K562 (cell line): ENCODE data around the gene KRTAP20-2. TPM values are rescaled to one million over a fixed set of nuclear protein-coding genes. Genes with fewer than 3 reads are reported as not detected.

ENCODE experiments used
- ATAC-seq: fragments of 200-7000 bp; cut with Tn5 transposase; 3 replicates; pipeline ENCODE4 v1.9.1; 2020; ENCODE audit warnings: moderate library complexity
- BruUV-seq: library from RNA; stranded (reverse); fragments of 400-500 nt; replicated peaks from 2 replicates; lab custom pipeline; 2021; lab: Mats Ljungman, UMichigan
- CTCF ChIA-PET: fragments of 300-600 bp; formaldehyde crosslinking; extraction: SDS; loops from one replicate; lab custom pipeline; 2021; ENCODE audit warnings: low intra/inter-chr PET ratio; lab: Yijun Ruan, JAX
- POLR2A ChIA-PET: fragments of 300-600, 350-650 bp; sonication (Branson Sonifier 250); formaldehyde crosslinking; extraction: SDS; loops from one replicate; lab custom pipeline; 2021; ENCODE audit warnings: antibody characterized with exemption, inconsistent platforms; lab: Yijun Ruan, JAX
- DNase-seq, 4 experiments: peaks; one replicate each; pipeline versions ENCODE4 v3.0.0 to v3.0.0-alpha.2; 2011 to 2018; ENCODE audit warnings: low spot score in 3 of 4, mixed read lengths in 3 of 4; ENCODE audit errors: extremely low read depth in 1 of 4
- FAIRE-seq: peaks from 2 replicates; lab custom pipeline; 2011; peaks lifted over from hg19 to GRCh38; lab: Jason Lieb, UNC
- H2AFZ ChIP-seq: 2 replicates; pipeline ENCODE4 v1.6.0; 2011; ENCODE audit warnings: low read depth, low read length, control low read depth, inconsistent platforms
- H3K27ac ChIP-seq: fragments of 200-600 bp; 3 replicates; pipeline ENCODE4 v1.8.0; 2011; ENCODE audit warnings: low read depth, mild to moderate bottlenecking, control low read depth, inconsistent platforms, low read length, moderate library complexity, mixed read lengths; ENCODE audit errors: extremely low read depth
- H3K27me3 ChIP-seq, 2 experiments: fragments of 300-600 bp in 1 of 2; 2 replicates in 1 of 2; 3 replicates in 1 of 2; pipeline versions ENCODE4 v1.6.0 to v1.8.0; 2011; ENCODE audit warnings: inconsistent platforms in 2 of 2, low read length in 2 of 2, mild to moderate bottlenecking in 1 of 2, mixed read lengths in 1 of 2, moderate library complexity in 1 of 2; ENCODE audit not compliant: control insufficient read depth in 2 of 2, insufficient read depth in 2 of 2
- H3K36me3 ChIP-seq: fragments of 300-600 bp; 3 replicates; pipeline ENCODE4 v1.8.0; 2011; ENCODE audit warnings: mild to moderate bottlenecking, low read length, inconsistent platforms; ENCODE audit not compliant: control insufficient read depth, insufficient read depth
- H3K4me1 ChIP-seq, 2 experiments: fragments of 200-600 bp in 1 of 2; replicated peaks in 1 of 2; 2 replicates in 1 of 2; 3 replicates in 1 of 2; pipeline versions ENCODE4 v1.5.1 to v1.8.0; 2011; ENCODE audit warnings: inconsistent platforms in 2 of 2, low read length in 2 of 2, mild to moderate bottlenecking in 1 of 2, mixed read lengths in 1 of 2, moderate library complexity in 1 of 2; ENCODE audit not compliant: control insufficient read depth in 2 of 2, insufficient read depth in 2 of 2
- H3K4me2 ChIP-seq: 2 replicates; pipeline ENCODE4 v1.6.1; 2011; ENCODE audit warnings: low read length, control low read depth, inconsistent platforms, mixed read lengths; ENCODE audit not compliant: insufficient read depth
- H3K4me3 ChIP-seq: fragments of 200-600 bp; sonication (generic), shearing (Covaris generic); 2 replicates; pipeline ENCODE4 v1.5.1; 2016; ENCODE audit warnings: control low read depth, inconsistent platforms
- H3K79me2 ChIP-seq: fragments of 200-600 bp; 3 replicates; pipeline ENCODE4 v1.8.0; 2011; ENCODE audit warnings: low read length, inconsistent platforms; ENCODE audit not compliant: control insufficient read depth, insufficient read depth
- H3K9ac ChIP-seq, 2 experiments: 2 replicates each; pipeline versions ENCODE4 v1.6.0 to v1.6.1; 2011; ENCODE audit warnings: low read depth in 2 of 2, low read length in 2 of 2, control low read depth in 1 of 2, inconsistent platforms in 1 of 2, mild to moderate bottlenecking in 1 of 2, mixed read lengths in 1 of 2; ENCODE audit not compliant: insufficient read depth in 1 of 2
- H3K9me1 ChIP-seq: one replicate; pipeline ENCODE4 v1.6.0; 2011; ENCODE audit warnings: inconsistent platforms, mild to moderate bottlenecking, low read length, moderate library complexity; ENCODE audit not compliant: control insufficient read depth, insufficient read depth
- H3K9me3 ChIP-seq: replicated peaks from 2 replicates; pipeline ENCODE4 v1.5.1; 2011; ENCODE audit warnings: low read depth, low read length, inconsistent platforms; ENCODE audit not compliant: control insufficient read depth, insufficient read depth
- H4K20me1 ChIP-seq: replicated peaks from 2 replicates; pipeline ENCODE4 v1.6.1; 2011; ENCODE audit warnings: low read length, inconsistent platforms, mixed read lengths; ENCODE audit not compliant: control insufficient read depth, insufficient read depth
- ETV6 ChIP-seq, 3 experiments: fragments of 150-350 bp in 1 of 3; sonication (generic) in 1 of 3; formaldehyde crosslinking in 1 of 3; IDR thresholded peaks; 2 replicates each; pipeline versions ENCODE4 v1.6.1 to v1.8.0; 2014 to 2022; ENCODE audit warnings: borderline replicate concordance in 2 of 3, low read depth in 2 of 3, antibody characterized with exemption in 1 of 3, low read length in 1 of 3, mild to moderate bottlenecking in 1 of 3, missing genetic modification reagents in 1 of 3
- JUND ChIP-seq, 2 experiments: IDR thresholded peaks; 2 replicates in 1 of 2; 3 replicates in 1 of 2; pipeline ENCODE4 v1.6.1; 2011; ENCODE audit warnings: borderline replicate concordance in 2 of 2, low read depth in 2 of 2, low read length in 2 of 2, improper control_type of control experiment in 1 of 2, missing biosample characterization in 1 of 2, missing genetic modification characterization in 1 of 2, missing genetic modification reagents in 1 of 2
- MEF2D ChIP-seq: conservative IDR thresholded peaks from 2 replicates; pipeline ENCODE4 v1.6.1; 2016; ENCODE audit warnings: low read depth, missing genetic modification characterization, missing compliant biosample characterization
- POLR2H ChIP-seq: IDR thresholded peaks from 2 replicates; pipeline ENCODE4 v1.6.1; 2016; ENCODE audit warnings: missing genetic modification characterization, low read depth, mild to moderate bottlenecking, control low read depth, missing compliant biosample characterization, moderate library complexity
- POLR3G ChIP-seq: IDR thresholded peaks from 2 replicates; pipeline ENCODE4 v1.6.1; 2011; ENCODE audit not compliant: insufficient read length, insufficient replicate concordance; ENCODE audit errors: extremely low read depth
- POU5F1 ChIP-seq: fragments of 150-350 bp; IDR thresholded peaks from 2 replicates; pipeline ENCODE4 v1.6.1; 2014; ENCODE audit warnings: borderline replicate concordance, low read length, low read depth, mild to moderate bottlenecking; ENCODE audit not compliant: partially characterized antibody
- PPARD ChIP-seq: fragments of 250-450 bp; sonication (Bioruptor Pico); IDR thresholded peaks from 2 replicates; pipeline ENCODE4 v1.8.0; 2022; ENCODE audit warnings: inconsistent platforms, mild to moderate bottlenecking, moderate library complexity
- RNF2 ChIP-seq: sonication (generic); IDR thresholded peaks from 2 replicates; pipeline ENCODE4 v1.6.1; 2016
- SIN3A ChIP-seq, 2 experiments: fragments of 150-350 bp in 1 of 2; IDR thresholded peaks; 2 replicates each; pipeline ENCODE4 v1.6.1; 2011 to 2016; ENCODE audit warnings: borderline replicate concordance in 2 of 2, low read depth in 2 of 2, low read length in 2 of 2, mild to moderate bottlenecking in 2 of 2, moderate library complexity in 2 of 2; ENCODE audit not compliant: control insufficient read depth in 1 of 2
- SMAD3 ChIP-seq: fragments of 450-650 bp; formaldehyde crosslinking; conservative IDR thresholded peaks from 2 replicates; pipeline ENCODE4 v1.4.0; 2020; ENCODE audit warnings: mild to moderate bottlenecking
- ZNF444 ChIP-seq: fragments of 250-450 bp; sonication (Bioruptor Pico); IDR thresholded peaks from 2 replicates; pipeline ENCODE4 v1.4.0; 2020; ENCODE audit warnings: mild to moderate bottlenecking, moderate library complexity
- WGBS: fragments of 100-300 bp; shearing (Covaris generic); methylation state at CpG from one replicate; pipeline ENCODE4 v1.1.6; 2016; ENCODE audit warnings: low coverage, mixed read lengths; ENCODE audit not compliant: insufficient coverage; ENCODE audit errors: missing lambda C conversion rate; 5-methylcytosine and 5-hydroxymethylcytosine counted together
- in situ Hi-C: fragments of 300-500 bp; cut with MboI; formaldehyde crosslinking; loops from 4 replicates; pipeline ENCODE4 v1.15.0; 2018; ENCODE audit warnings: inconsistent platforms, mixed read lengths
- intact Hi-C: fragments of 100-400 bp; cut with micrococcal nuclease; formaldehyde crosslinking; loops from 2 replicates; pipeline ENCODE4 v1.14.2; 2022
- polyA plus RNA-seq, 8 experiments: library from polyadenylated mRNA; depleted of rRNA in 4 of 8; stranded (reverse) in 5 of 8; unstranded in 3 of 8; fragments of >200 nt; fragmentation: Nextera tagmentation in 2 of 8; fragmentation: Illumina TruSeq in 1 of 8; extraction: Ambion mirVana in 2 of 8; extraction: Trizol in 1 of 8; gene quantifications; 2 replicates each; pipeline versions ENCODE4 v1.2.1 to v1.2.3, GENCODE V29; 2011 to 2014; ENCODE audit warnings: inconsistent platforms in 1 of 8, missing spikeins in 1 of 8
- total RNA-seq, 7 experiments: library from RNA; depleted of rRNA in 6 of 7; stranded (reverse); fragments of >200 nt in 6 of 7; fragmentation: Illumina TruSeq in 2 of 7; extraction: Trizol in 2 of 7; gene quantifications; 2 replicates each; pipeline versions ENCODE4 v1.2.1 to v1.2.3, GENCODE V29; 2011 to 2021; ENCODE audit warnings: low replicate concordance in 1 of 7
- TF ChIP-seq, protein P1 (sequence below): fragments of 250-450 bp; sonication (Bioruptor Pico); IDR thresholded peaks from 2 replicates; pipeline ENCODE4 v1.4.0; 2020
- TF ChIP-seq, protein P2 (sequence below): fragments of 450-650 bp; formaldehyde crosslinking; IDR thresholded peaks from 2 replicates; pipeline ENCODE4 v1.4.0; 2022; ENCODE audit warnings: mild to moderate bottlenecking, moderate library complexity
- TF ChIP-seq, protein P3 (sequence below): sonication (generic); formaldehyde crosslinking; IDR thresholded peaks from 2 replicates; pipeline ENCODE4 v1.8.0; 2022; ENCODE audit warnings: mild to moderate bottlenecking, missing genetic modification reagents
- TF ChIP-seq, protein P4 (sequence below): sonication (generic); formaldehyde crosslinking; IDR thresholded peaks from 2 replicates; pipeline ENCODE4 v1.8.1; 2022; ENCODE audit warnings: missing genetic modification reagents

KRTAP20-2 gene
- total and polyA plus RNA-seq, 9 of the 15 experiments (the other 6 are each of a cell fraction or from before 2014, with no cell fraction given), result not detected

DNA sequence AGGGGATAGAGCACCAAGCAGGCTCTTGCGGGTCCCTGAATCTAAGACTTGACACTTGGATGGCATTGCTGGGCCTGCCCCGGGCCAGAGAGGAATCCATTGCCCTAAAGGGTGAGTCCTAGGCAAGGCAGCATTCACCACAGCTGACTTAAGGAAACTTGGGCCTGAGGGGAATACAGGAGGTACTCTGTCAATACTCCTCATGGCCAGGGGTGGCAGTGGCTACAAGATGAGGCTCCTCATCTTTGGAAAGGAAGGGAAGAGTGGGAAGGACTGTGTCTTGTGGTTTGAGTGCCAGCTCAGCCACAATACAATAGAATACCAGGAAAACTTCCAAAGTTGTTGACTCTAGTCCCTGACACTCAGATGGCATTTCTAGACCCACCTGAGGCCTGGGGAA lies 29.0 kb upstream of the KRTAP20-2 start:
- BruUV-seq, result no TSS peak
- in situ Hi-C loops, result no loop called here

More for the DNA sequence above, 29.0 kb upstream of the KRTAP20-2 start:
- CTCF ChIA-PET, result no interaction called here
- POLR2A ChIA-PET, result no interaction called here
- no peaks in the 10 kb centered on the region for H3K27me3 ChIP-seq
- DNase-seq (no peak), FAIRE-seq (no peak), ATAC-seq (no peak)
- no peak overlapping the region for H3K4me3 ChIP-seq
- no peaks in the 10 kb centered on the region for H4K20me1 ChIP-seq
- no peak overlapping the region for H3K4me2 ChIP-seq
- no peaks in the 10 kb centered on the region for H3K36me3 ChIP-seq
- H3K9me3 ChIP-seq, result peaks cover 4% of the 10 kb centered on the region
- no peaks in the 10 kb centered on the region for H3K9me1 ChIP-seq
- intact Hi-C loops, result no loop called here
- no peaks in the 10 kb centered on the region for H3K79me2 ChIP-seq
- H3K4me1 ChIP-seq, result no peaks in the 10 kb centered on the region
- no peak overlapping the region for H3K9ac ChIP-seq
- no peak for TF ChIP-seq PPARD
- TF ChIP-seq ZNF444 (CRISPR knock-in tag), result no peak
- TF ChIP-seq MEF2D (tag), result no peak
- no peak for TF ChIP-seq POU5F1
- TF ChIP-seq SIN3A (IDR thresholded peaks at IDR 0.05; ENCODE audit: borderline replicate concordance in 2 of 2, control insufficient read depth in 1 of 2, low read depth in 2 of 2, low read length in 2 of 2), result no peak
- TF ChIP-seq JUND (IDR thresholded peaks at IDR 0.05; ENCODE audit: borderline replicate concordance, low read depth, low read length), result no peak
- no peak for TF ChIP-seq JUND (tag; IDR thresholded peaks at IDR 0.05; ENCODE audit: borderline replicate concordance, low read depth, low read length)
- no peak for TF ChIP-seq POLR3G
- TF ChIP-seq RNF2, result no peak
- no peak for TF ChIP-seq POLR2H
- TF ChIP-seq ETV6 (IDR thresholded peaks at IDR 0.05; ENCODE audit: borderline replicate concordance in 1 of 2, low read depth in 2 of 2, low read length in 1 of 2), result no peak
- no peak for TF ChIP-seq ETV6 (CRISPR knock-in tag; IDR thresholded peaks at IDR 0.05; ENCODE audit: borderline replicate concordance)
- TF ChIP-seq, protein P1, sequence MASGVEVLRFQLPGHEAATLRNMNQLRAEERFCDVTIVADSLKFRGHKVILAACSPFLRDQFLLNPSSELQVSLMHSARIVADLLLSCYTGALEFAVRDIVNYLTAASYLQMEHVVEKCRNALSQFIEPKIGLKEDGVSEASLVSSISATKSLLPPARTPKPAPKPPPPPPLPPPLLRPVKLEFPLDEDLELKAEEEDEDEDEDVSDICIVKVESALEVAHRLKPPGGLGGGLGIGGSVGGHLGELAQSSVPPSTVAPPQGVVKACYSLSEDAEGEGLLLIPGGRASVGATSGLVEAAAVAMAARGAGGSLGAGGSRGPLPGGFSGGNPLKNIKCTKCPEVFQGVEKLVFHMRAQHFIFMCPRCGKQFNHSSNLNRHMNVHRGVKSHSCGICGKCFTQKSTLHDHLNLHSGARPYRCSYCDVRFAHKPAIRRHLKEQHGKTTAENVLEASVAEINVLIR (CRISPR knock-in tag), result no peak
- TF ChIP-seq, protein P2, sequence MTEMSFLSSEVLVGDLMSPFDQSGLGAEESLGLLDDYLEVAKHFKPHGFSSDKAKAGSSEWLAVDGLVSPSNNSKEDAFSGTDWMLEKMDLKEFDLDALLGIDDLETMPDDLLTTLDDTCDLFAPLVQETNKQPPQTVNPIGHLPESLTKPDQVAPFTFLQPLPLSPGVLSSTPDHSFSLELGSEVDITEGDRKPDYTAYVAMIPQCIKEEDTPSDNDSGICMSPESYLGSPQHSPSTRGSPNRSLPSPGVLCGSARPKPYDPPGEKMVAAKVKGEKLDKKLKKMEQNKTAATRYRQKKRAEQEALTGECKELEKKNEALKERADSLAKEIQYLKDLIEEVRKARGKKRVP, result no peak
- no peak for TF ChIP-seq SMAD3 (CRISPR knock-in tag)
- TF ChIP-seq, protein P3, sequence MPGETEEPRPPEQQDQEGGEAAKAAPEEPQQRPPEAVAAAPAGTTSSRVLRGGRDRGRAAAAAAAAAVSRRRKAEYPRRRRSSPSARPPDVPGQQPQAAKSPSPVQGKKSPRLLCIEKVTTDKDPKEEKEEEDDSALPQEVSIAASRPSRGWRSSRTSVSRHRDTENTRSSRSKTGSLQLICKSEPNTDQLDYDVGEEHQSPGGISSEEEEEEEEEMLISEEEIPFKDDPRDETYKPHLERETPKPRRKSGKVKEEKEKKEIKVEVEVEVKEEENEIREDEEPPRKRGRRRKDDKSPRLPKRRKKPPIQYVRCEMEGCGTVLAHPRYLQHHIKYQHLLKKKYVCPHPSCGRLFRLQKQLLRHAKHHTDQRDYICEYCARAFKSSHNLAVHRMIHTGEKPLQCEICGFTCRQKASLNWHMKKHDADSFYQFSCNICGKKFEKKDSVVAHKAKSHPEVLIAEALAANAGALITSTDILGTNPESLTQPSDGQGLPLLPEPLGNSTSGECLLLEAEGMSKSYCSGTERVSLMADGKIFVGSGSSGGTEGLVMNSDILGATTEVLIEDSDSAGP (CRISPR knock-in tag), result no peak
- TF ChIP-seq, protein P4, sequence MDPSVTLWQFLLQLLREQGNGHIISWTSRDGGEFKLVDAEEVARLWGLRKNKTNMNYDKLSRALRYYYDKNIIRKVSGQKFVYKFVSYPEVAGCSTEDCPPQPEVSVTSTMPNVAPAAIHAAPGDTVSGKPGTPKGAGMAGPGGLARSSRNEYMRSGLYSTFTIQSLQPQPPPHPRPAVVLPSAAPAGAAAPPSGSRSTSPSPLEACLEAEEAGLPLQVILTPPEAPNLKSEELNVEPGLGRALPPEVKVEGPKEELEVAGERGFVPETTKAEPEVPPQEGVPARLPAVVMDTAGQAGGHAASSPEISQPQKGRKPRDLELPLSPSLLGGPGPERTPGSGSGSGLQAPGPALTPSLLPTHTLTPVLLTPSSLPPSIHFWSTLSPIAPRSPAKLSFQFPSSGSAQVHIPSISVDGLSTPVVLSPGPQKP (CRISPR knock-in tag), result no peak
- TF ChIP-seq, all 486 proteins: peak for 0
- 0% methylated on average over 2 of the region's 2 CpGs for WGBS
- Histone ChIP-seq H2AFZ (no peak overlapping the region), H3K27ac (no peak overlapping the region)
